NCI-H226 (cell line): Measurements from ENCODE around the gene ALKBH8.
A peak's percentile ranks its signal among the peaks of the same experiment; 100 is the strongest.
"Not testable (repeated sequence)": the region's sequence is repeated elsewhere in the genome, so short reads cannot be mapped to it uniquely, and the experiment has no call there.

Experiments used
- DNase-seq: peaks from one replicate; pipeline ENCODE4 v3.0.0-alpha.2; 2015

ALKBH8 gene

DNA sequence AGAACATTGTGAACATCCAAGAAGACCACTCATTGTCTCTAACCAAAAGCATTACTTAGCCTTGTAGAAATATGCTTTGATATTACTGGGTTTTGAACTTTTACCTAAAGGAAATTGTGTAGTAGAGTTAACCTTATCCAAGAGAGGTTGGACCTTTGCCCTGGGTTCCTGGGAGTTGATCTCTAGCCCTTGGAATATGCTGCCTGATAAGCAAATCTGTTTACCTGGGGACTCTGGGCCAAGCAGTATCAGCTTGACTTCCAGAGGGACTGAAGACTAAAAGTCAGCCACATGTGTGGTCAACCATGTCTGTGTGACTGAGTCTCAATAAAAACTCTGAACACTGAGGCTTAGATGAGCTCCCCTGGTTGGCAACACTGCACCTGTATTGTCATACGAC is 63.8 kb downstream of the ALKBH8 start:
- DNase-seq, result no peak

DNA sequence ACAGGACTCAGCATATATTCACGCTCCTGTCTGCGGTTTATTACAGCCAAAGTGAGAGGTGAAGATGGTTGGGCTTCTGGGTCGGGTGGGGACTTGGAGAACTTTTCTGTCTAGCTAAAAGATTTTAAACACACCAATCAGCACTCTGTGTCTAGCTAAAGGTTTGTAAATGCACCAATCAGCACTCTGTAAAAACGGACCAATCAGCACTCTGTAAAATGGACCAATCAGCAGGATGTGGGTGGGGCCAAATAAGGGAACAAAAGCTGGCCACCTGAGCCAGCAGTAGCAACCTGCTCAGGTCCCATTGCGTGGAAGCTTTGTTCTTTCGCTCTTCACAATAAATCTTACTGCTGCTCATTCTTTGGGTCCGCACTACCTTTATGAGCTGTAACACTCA is 68.2 kb downstream of the ALKBH8 start:
- not testable (repeated sequence) for DNase-seq

DNA sequence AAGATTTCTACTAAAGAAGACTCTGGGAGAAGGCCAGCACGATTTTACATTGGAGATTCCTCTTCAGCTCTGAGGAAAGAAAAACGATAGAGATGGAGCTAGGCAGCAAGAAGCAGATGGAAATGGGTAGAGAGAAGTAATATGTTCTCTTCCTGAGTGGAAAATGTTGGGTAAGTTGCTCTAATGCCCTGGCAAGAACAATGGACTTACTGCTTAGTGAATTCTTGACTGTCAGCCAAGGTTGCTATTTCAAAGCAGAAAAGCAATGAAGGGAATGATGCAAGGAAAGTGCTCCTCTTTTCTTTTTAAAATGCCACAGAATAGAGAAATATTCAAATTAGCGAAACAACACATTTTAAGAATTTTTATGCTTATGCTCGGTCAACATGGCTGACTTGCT is 69.5 kb downstream of the ALKBH8 start:
- DNase-seq, result peak; percentile 77

DNA sequence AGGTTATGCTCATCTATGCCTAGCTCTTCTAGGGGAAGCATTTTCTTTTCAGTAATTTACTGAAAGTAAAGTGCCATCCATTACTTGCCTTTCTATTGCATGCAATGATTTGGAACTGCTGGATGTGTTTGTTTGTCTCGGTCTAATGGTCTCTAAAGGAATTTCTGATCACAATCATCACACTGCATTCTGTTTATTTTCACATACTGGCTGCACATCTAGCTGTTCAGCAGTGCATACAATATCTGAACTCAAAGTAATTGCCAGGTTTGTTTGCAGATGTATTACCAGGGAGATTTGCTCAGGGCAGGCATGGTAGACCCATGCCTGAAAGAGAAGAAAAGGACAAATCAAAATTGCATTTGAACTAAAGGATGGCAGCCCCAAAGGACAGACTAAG is 71.5 kb downstream of the ALKBH8 start:
- DNase-seq, result no peak

DNA sequence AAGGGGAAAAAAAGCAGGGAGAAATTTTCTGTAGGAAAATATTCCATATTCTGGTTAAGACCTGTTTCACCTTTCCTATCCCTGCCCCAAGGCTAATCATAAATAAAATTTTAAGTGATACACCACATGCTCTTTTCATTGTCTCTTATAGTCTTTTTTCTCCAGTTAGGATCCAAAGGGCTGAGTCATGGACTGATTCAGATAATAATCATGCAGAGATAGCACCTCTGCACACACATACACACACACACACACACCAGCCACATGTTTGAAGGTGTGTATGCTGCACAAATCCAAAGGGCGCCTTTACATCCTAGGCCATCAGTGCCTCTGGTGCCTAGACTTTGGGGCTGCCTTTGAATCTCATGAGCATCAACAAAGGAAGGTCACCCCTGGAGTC is 72.4 kb downstream of the ALKBH8 start:
- DNase-seq, result peak; percentile 82

DNA sequence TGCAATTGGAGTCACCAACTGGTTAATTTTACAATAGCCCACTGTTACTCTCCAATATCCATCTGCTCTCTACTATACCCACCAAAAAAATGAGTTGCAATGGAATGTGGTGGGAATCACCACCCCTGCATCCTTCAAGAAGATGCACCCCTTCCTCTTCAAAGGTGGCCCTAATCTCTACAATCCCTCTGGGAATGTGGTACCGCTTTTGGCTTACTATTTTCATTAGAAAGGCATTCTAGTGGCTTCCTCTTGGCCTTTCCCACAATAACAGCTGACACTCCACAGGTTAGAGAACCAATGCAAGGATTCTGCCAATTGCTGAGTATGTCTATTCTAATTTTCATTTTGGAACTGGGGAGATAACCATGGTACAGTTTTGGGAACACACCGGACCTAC is 74.7 kb downstream of the ALKBH8 start:
- no peak for DNase-seq

DNA sequence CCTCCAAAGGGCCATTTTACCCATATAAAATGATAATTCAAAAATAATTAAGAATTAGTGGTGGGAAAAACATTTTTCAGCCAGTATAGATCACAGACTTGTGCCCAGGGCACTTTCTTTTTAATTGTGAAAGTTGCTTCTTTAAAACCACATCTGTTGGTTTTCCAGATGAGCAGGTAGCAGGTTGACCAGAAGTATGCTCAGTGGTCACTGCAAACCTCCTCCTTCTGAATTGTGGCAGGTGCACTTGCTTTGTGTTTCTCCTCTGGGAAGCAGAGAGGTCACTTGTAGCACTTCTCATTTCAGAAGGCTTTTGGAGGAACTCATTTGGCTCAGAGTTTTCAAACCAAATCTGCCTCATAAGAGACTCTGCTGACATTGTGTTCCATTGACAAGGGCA is 83.3 kb downstream of the ALKBH8 start:
- no peak for DNase-seq

DNA sequence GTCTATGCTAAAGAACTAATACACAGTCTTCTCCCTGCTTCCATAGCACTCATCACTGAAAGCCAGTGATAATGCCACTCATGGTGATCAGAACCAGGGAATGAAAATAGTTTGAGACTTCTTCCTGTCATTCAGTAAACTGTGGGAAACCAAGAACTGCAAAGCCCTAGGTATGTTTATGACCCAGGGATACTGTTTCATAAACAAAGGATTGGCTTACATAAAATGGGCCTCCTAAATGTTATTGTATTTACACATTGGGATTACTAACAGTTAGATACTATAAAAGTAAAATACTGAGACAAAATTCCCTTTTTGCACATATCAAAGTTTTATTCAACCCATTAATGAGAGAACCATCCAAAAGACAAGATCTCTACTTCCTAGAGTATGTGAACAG is 86.6 kb downstream of the ALKBH8 start:
- DNase-seq, result no peak

DNA sequence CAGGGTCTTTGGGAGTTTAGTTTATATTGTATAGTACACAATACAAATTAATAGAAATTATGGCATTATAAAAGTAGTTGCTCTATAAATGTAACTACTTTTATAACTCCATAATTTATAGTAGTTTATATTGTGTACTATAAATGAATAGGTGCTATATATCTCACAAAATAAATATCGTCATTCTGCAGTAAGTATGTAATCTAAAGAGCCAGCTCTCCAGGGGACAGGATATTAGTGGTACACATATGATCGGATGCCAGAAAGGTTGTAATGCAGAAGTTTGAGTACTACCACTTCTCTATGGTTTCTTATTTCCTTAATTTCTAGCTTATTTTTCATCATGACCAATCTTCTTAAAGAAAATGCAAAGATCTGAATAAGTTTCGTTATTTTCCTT is 87.7 kb downstream of the ALKBH8 start:
- no peak for DNase-seq

DNA sequence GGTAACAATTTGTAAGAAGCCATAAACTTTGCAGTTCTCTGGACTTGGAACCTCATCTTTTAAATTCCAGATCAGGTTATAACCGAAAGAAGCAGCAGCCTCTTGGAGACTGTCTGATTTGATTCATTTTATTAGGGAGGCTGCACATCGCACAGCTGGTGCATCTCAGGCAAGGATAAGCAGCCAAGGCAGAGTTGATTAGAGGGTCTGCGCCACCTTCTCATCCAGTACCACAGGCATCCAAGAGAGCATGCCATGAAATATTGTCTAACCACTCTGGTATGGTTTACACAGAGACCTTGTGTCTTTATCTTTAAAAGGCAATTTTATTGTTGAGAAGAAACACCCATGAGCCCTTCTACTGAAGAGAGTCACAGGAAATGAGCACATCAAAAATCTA is 91.7 kb downstream of the ALKBH8 start:
- DNase-seq, result peak; percentile 56

DNA sequence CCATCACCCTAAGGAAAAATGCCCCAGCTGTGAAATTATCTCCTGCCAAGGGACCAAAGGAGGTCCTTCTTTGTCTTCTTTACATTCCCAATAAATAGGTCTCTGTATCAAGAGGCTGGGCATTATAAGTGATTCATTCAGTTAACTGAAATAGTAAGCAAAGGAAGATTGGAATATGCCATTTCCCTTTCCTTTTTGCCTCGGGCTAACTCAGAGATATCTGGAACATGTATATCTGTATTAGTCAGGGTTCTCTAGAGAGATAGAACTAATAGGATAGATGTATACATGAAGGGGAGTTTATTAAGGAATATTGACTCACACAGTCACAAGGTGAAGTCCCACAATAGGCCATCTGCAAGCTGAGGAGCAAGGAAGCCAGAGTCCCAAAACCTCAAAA is 92.6 kb downstream of the ALKBH8 start:
- DNase-seq, result peak; percentile 81

DNA sequence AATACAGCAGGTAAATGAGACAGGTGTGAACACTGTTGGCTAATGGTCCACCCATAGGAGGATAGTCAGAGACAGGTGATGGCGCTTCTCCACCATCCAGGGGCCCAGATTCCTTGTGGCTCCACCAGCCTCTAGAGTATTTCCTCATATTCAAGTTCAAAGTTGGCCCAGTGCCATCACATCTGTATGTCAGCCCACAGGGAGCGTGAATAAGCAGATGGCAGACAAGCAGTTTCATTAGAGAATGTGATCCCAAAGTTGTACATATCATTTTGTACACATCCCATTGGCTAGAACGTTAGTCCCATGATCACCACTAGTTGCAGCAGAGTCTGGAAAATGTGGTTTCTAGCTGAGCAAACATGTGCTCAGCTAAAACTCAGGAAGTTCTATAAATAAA is 96.9 kb downstream of the ALKBH8 start:
- DNase-seq, result no peak

DNA sequence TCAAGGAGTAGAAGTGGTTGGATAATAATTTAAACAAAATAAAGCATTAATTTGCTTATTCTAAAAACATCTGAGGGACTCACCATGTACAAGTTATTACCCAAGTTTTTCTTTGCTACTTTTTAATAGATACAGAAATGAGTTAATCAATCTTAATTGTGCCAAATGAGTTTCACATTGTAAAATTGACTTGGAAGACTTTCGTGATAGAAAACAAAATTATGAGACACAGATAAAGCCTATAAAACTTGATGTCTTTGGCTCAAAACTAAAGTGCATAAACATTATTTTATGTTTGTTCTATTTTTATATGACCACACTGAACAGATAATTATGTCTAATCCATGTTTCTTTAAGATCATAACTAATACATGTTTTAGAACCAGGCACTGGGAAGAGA is 97.8 kb downstream of the ALKBH8 start:
- no peak for DNase-seq

DNA sequence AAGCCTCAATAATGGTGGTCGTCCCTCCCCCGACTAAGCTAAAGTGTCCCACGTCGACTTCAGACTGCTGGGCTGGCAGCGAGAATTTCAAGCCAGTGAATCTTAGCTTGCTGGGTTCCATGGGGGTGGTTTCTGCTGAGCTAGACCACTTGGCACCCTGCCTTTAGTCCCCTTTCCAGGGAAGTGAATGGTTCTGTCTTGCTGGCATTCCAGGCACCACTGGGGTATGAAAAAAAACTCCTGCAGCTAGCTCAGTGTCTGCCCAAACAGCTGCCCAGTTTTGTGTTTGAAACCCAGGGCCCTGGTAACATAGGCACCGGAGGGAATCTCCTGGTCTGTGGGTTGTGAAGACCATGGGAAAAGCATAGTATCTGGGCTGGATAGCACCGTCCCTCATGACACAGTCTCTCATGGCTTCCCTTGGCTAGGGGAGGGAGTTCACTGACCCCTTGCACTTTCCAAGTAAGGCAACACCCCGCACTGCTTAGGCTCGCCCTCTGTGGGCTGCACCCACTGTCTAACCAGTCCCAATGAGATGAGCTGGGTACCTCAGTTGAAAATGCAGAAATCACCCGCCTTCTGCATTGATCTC is 99.2 kb downstream of the ALKBH8 start:
- DNase-seq, result not testable (repeated sequence)

DNA sequence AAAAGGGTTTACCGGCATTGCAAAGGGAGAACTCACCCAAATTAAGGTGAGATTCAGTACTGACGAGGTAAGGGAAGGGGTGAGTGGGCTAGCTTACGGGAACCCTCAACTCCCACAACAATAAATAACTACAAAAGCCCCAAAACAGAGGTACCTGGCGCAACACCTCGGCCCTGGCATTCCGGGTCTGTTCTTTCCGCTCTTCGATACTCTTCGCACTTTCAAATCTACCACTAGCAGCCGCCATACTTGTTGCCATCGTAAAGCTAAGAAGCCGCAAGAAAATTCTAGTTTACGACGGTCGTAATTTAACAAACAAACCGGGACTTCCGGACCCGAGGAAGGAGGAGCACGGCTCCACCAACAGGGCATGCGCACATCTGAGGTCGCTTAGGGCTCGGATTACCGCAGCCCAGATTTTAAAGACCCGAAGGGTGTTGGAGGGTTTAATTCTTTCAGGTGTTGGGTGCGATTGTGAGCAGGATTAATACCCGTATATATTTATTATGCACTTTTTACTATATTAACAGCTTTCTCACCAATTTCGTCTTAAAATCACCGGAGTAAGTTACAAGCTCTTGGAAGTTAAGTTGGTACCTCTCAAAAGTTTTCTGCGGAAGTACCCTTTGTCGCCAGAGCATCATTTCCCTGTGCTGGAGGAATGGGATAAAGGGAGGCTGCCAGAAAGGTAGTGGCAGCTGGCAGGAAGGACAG is 107.8 kb downstream of the ALKBH8 start, which contains the start of gene CWF19L2:
Gene CWF19L2, minus strand, starts transcription at position 268 of the 714 bp plus-strand sequence. Its CDS starts 9 bp downstream, at position 259.
- DNase-seq, result peak; percentile 91

DNA sequence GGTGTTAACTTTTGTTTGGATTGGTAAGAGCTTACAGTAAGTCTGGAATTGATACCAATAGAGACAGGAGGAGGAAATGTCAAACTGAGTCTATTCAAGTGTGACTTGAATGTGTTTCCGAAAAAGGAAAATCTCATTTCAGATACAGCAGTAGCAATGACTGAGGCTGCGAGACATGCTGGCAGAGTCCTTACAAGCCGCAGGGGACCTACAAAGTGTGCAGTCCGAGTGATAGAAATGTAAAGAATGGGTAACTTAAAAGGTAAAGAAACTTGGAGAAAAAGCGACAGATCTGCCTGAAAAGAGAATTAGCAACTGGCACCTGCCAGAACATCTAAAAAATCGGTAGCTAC is 108.4 kb downstream of the ALKBH8 start:
- no peak for DNase-seq

DNA sequence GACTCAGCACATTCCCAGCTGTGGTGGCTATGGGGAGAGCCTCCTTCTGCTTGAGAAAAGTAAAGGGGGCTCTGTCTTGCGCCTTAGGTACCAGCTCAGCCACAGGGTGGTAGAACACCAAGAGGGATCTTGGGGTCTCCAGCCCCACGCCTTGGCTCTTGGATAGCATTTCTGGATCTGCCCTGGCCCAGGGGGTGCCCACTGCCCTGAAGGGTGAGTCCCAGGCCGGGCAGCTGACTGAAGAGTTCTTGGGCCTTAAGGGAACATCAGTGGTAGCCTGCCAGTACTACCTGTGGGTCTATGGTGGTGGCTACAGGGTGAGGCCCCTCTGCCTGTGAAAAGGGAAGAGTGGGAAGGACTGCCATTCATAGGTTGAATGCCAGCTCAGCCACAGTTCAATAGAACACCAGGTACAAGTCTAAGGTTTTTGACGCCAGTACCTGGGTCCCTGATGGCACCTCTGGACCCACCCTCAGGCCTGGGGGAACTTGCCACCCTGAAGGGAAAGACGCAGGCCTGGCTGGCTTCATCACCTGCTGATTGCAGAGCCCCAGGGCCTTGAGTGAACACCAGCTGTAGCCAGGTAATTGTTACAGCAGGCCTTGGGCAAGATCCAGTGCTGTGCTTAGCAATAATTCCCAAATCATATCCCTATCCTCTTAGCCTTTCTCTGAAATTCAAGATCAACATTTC is 111.8 kb downstream of the ALKBH8 start:
- no peak for DNase-seq
